GM10847 (cell line): ENCODE data around the gene PEX5L.

Experiments
- POLR2A ChIP-seq: IDR thresholded peaks from 2 replicates; pipeline ENCODE4 v1.6.1; 2011; ENCODE audit not compliant: insufficient read length; ENCODE audit errors: extremely low read depth

Gene PEX5L

DNA sequence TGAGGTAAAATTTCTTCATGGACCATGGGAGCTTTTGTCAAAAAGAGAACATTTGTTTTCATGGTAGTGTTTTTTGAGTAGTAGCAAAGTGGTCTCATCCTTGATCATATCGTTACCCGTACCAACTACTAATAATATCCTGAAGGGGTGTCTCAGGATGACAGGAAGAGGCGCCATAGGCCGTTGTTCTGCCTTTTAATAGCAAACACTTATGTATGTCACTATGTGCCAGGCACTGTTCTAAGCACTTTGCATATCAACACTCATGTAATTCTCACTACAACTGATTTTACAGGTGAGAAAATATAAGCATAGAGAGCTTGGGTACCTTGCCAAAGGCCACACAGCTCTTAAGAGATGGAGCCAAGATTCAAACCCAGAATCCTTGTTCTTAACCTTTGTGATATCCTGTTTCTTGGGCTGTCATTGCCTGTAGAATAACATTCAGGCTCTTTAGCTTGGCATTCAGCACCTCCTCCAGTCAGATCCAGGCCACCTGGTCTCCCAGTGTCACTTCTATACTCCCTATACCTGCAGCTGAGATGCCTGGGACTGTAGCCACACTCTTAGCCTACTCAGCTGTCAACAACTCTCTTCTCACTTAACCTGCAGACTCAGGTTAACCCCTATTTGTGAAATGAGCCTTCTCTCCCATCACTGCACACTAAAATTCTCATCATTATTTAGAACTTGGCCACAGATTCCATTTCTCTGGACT lies 270.2 kb downstream of the PEX5L start:
- no peak for TF ChIP-seq POLR2A

DNA sequence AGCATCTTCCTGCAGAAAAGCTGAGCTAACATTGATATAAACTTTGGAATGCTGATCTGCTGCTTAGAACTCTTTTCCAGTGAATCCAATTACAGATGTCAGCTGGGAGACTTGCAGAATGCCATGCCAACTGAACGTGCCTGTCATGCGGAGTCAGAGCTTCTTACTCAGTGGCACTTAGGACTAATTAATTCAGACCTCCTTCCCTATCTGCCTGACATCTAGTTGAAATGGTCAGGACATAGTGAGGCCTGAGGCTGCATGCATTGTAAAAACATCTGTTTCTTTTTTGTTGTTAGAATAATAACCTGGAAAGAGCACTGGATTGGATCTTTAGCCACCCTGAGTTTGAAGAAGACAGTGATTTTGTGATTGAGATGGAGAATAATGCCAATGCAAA lies 271.3 kb downstream of the PEX5L start:
- TF ChIP-seq POLR2A: no peak

- TF ChIP-seq POLR2A: no peak
Observed at GRCh38 chr3:179760944-179761343, 275.8 kb downstream of the PEX5L start.

- TF ChIP-seq POLR2A: no peak
Observed at GRCh38 chr3:179750720-179751328, 285.9 kb downstream of the PEX5L start.

DNA sequence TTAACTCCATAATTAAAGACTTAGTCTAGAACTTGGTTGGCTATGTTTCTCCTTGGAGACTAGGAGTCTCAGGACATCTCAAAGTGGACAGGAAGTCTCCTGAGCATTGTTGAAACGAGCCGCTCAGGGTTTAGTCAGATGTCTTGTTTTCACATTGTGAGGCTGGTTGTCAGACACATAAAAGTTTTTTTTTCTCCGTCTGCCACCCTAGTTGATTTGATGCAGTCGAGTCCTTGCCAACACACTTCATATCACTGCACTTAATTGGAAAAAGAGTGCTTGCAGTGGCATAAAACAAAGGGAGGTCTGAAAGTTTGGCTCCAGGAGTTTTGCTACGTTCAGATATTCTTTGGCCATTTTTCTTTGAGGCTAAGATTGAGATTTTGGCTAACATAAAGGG lies 291.0 kb downstream of the PEX5L start:
- TF ChIP-seq POLR2A: no peak

- no peak for TF ChIP-seq POLR2A
Observed at GRCh38 chr3:179745079-179745478, 291.7 kb downstream of the PEX5L start.
